Measurements from ENCODE around the gene HIF1A.

DNA sequence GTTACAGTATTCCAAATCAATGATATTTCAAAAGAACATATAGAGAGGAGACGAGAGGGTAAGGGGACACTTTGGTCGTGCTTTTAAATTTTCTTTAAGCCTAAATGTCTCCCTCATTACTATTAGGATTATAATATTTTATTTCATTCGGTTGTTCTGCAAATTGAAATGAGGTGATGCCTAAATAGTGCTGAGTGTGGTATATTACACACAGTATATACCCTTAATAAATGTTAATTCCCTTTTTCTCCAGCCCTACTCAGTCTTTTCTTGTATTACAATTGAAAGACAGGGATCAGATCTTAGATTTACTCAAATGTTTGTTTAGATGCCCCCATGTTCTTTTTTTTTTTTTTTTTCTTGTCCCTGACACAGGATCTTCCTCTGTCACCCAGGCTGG, 74.6 kb downstream of the HIF1A start:
- TF ChIP-seq EZH2 (IDR thresholded peaks at IDR 0.05; ENCODE audit: borderline replicate concordance, low read length) (no peak), CTCF (IDR thresholded peaks at IDR 0.05; ENCODE audit: low read length) (no peak)
